ENCODE measurements around the gene KLC4. TPM values are rescaled to one million over a fixed set of nuclear protein-coding genes. Genes with fewer than 3 reads are reported as not detected.
A peak's percentile ranks its signal among the peaks of the same experiment; 100 is the strongest.

KLC4 gene
- total and polyA plus RNA-seq, 9 of the 15 experiments (the other 6 are each of a cell fraction or from before 2014, with no cell fraction given) = 1.7 to 16.2 (median 7.7) TPM

- TF ChIP-seq E2F8 (IDR thresholded peaks at IDR 0.05; ENCODE audit: low read depth, partially characterized antibody) = peak; percentile 87
- no peak for TF ChIP-seq FOXK1 (CRISPR knock-in tag; IDR thresholded peaks at IDR 0.05; ENCODE audit: borderline replicate concordance)
- TF ChIP-seq ZNF561 (CRISPR knock-in tag; conservative IDR thresholded peaks at IDR 0.05) = no peak
- no peak for TF ChIP-seq PRDM10 (IDR thresholded peaks at IDR 0.05; ENCODE audit: partially characterized antibody)
- TF ChIP-seq ARID3B (CRISPR knock-in tag; IDR thresholded peaks at IDR 0.05; ENCODE audit: borderline replicate concordance) = no peak
- no peak for TF ChIP-seq XRCC3 (IDR thresholded peaks at IDR 0.05)
- no peak for TF ChIP-seq ZNF347 (CRISPR knock-in tag; IDR thresholded peaks at IDR 0.05; ENCODE audit: low read depth)
- TF ChIP-seq NFRKB (IDR thresholded peaks at IDR 0.05; ENCODE audit: low read depth) = no peak
- TF ChIP-seq SIN3B (IDR thresholded peaks at IDR 0.05; ENCODE audit: low read depth) = 0 out of 2 replicates have a peak, but pooled peaks have one; percentile 25
- peak; percentile 99 for TF ChIP-seq TFAP4 (CRISPR knock-in tag; IDR thresholded peaks at IDR 0.05; ENCODE audit: borderline replicate concordance)
- no peak for TF ChIP-seq TGIF2 (CRISPR knock-in tag; IDR thresholded peaks at IDR 0.05)
- no peak for TF ChIP-seq ELK3 (CRISPR knock-in tag; IDR thresholded peaks at IDR 0.05)
- TF ChIP-seq, protein P1, sequence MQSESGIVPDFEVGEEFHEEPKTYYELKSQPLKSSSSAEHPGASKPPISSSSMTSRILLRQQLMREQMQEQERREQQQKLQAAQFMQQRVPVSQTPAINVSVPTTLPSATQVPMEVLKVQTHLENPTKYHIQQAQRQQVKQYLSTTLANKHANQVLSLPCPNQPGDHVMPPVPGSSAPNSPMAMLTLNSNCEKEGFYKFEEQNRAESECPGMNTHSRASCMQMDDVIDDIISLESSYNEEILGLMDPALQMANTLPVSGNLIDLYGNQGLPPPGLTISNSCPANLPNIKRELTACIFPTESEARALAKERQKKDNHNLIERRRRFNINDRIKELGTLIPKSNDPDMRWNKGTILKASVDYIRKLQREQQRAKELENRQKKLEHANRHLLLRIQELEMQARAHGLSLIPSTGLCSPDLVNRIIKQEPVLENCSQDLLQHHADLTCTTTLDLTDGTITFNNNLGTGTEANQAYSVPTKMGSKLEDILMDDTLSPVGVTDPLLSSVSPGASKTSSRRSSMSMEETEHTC (IDR thresholded peaks at IDR 0.05) = peak; percentile 50; the same call in 1 of the 2 replicates
- no peak for TF ChIP-seq CBX2 (IDR thresholded peaks at IDR 0.05; ENCODE audit: insufficient read depth, low read length, poor library complexity, severe bottlenecking)
These were observed 45.5 kb upstream of the KLC4 start, which contains the start of the genes KLHDC3 and MEA1 (continued) for GRCh38 chr6:43013843-43014433.
